Measurements from ENCODE around the gene SRPK3.

DNA sequence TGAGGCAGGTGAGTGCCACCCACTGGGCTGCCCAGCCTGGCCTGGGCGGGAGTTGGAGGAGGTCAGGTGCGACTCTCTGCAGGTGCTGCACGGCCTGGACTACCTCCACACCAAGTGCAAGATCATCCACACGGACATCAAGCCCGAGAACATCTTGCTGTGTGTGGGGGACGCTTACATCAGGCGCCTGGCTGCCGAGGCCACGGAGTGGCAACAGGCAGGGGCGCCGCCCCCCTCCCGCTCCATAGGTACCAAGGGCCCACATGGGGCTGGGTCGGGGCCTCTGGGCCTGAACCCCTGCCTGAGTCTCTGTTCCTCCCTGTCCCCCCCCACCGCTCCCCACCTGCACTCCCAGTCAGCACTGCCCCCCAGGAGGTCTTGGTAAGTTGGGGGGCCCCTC, 2.0 kb downstream of the SRPK3 start:
- TF ChIP-seq, protein P1, sequence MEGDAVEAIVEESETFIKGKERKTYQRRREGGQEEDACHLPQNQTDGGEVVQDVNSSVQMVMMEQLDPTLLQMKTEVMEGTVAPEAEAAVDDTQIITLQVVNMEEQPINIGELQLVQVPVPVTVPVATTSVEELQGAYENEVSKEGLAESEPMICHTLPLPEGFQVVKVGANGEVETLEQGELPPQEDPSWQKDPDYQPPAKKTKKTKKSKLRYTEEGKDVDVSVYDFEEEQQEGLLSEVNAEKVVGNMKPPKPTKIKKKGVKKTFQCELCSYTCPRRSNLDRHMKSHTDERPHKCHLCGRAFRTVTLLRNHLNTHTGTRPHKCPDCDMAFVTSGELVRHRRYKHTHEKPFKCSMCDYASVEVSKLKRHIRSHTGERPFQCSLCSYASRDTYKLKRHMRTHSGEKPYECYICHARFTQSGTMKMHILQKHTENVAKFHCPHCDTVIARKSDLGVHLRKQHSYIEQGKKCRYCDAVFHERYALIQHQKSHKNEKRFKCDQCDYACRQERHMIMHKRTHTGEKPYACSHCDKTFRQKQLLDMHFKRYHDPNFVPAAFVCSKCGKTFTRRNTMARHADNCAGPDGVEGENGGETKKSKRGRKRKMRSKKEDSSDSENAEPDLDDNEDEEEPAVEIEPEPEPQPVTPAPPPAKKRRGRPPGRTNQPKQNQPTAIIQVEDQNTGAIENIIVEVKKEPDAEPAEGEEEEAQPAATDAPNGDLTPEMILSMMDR (IDR thresholded peaks at IDR 0.05): no peak
- TF ChIP-seq EP300 (IDR thresholded peaks at IDR 0.05) (no peak), POLR2A (IDR thresholded peaks at IDR 0.05) (no peak)

All from upper lobe of left lung (tissue), 4 donors.